Measurements from ENCODE around the gene CNOT8. TPM values are rescaled to one million over a fixed set of nuclear protein-coding genes. Genes with fewer than 3 reads are reported as not detected.

Gene CNOT8
- total RNA-seq, 1 experiment from 2014 or later, result 72.3 TPM

DNA sequence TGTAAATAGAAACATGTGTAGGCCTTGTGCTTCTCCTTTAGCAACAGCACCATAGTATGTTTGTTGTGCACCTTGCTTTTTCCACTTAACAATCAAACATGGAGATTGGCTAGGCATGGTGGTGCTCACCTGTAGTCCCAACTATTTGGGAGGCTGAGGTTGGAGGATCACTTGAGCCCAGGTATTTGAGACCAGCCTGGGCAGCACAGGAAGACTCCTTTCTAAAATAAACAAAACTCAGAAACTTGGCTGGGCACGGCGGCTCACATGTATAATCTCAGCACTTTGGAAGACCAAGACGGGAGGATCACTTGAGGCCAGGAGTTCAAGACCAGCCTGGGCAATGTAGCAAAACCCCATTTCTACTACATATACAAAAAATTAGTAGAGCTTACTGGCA is 7.1 kb upstream of the CNOT8 start:
- CTCF ChIA-PET, result no interaction called here
- intact Hi-C loops (cut with micrococcal nuclease; ENCODE audit: unreplicated experiment), result loop anchor here (10.0 kb wide), 1 partner anchor 407 kb away; the partner anchor contains the start of gene SAP30L
- H3K36me3 ChIP-seq (ENCODE audit: low read depth), result no peaks in the 10 kb centered on the region
- no peak for TF ChIP-seq EZH2 (IDR thresholded peaks at IDR 0.05; ENCODE audit: low read depth)
- H3K9me2 ChIP-seq (ENCODE audit: insufficient read depth), result no peaks in the 10 kb centered on the region
- no peaks in the 10 kb centered on the region for H3K79me2 ChIP-seq (ENCODE audit: low read depth)
- H3K4me2 ChIP-seq, result no peak overlapping the region
- H3K4me3 ChIP-seq, result no peak overlapping the region
- no peak overlapping the region for H3K27ac ChIP-seq
- H2AFZ ChIP-seq, result no peak overlapping the region
- no peaks in the 10 kb centered on the region for H3K9me3 ChIP-seq (ENCODE audit: insufficient read depth, low read depth)
- no peaks in the 10 kb centered on the region for H3K4me1 ChIP-seq (replicated peaks; ENCODE audit: insufficient read depth)
- POLR2A ChIA-PET (ENCODE audit: unreplicated experiment), result no interaction called here
- BruUV-seq (replicated peaks), result no TSS peak
- no peak for DNase-seq
- H3F3A ChIP-seq (ENCODE audit: insufficient read depth, low read depth), result peaks cover 4% of the 10 kb centered on the region; the same call in 1 of the 2 replicates
- H4K20me1 ChIP-seq (ENCODE audit: insufficient read depth), result no peaks in the 10 kb centered on the region
- H3K27me3 ChIP-seq (ENCODE audit: insufficient read depth, low read depth), result no peaks in the 10 kb centered on the region

GRCh38 chr5:154857530-154858296 is 714 bp upstream of the CNOT8 start:
- no TSS peak for BruUV-seq (replicated peaks)
- Histone ChIP-seq H3K36me3 (ENCODE audit: low read depth) (peaks cover 5% of the 10 kb centered on the region; the same call in 1 of the 2 replicates), H4K20me1 (ENCODE audit: insufficient read depth) (peaks cover 21% of the 10 kb centered on the region; the same call in 1 of the 2 replicates), H3K4me1 (replicated peaks; ENCODE audit: insufficient read depth) (peaks cover 24% of the 10 kb centered on the region), H3K79me2 (ENCODE audit: low read depth) (peaks cover 43% of the 10 kb centered on the region), H3K4me3 (peak overlapping the region; percentile 88), H3K9me3 (ENCODE audit: insufficient read depth, low read depth) (no peaks in the 10 kb centered on the region), H2AFZ (peak overlapping the region; percentile 96), H3K27me3 (ENCODE audit: insufficient read depth, low read depth) (no peaks in the 10 kb centered on the region), H3K9me2 (ENCODE audit: insufficient read depth) (no peaks in the 10 kb centered on the region), H3K27ac (peak overlapping the region; percentile 84), H3F3A (ENCODE audit: insufficient read depth, low read depth) (peaks cover 32% of the 10 kb centered on the region), H3K4me2 (peak overlapping the region; percentile 93)
- ChIA-PET CTCF (no interaction called here), POLR2A (ENCODE audit: unreplicated experiment) (interaction anchor here (0.6 to 2.1 kb wide), 3 partner anchors 28 to 144 kb away, joined by 4 to 16 read pairs (median 4); partner anchors contain the start of gene GEMIN5)
- peak; percentile 88 to 94 for DNase-seq
- intact Hi-C loops (cut with micrococcal nuclease; ENCODE audit: unreplicated experiment), result loop anchor here (1.0 to 10.0 kb wide), 5 partner anchors 22 to 413 kb away; partner anchors contain the start of genes LARP1 and SAP30L
- TF ChIP-seq CTCF (conservative IDR thresholded peaks at IDR 0.05), result no peak
- TF ChIP-seq EZH2 (IDR thresholded peaks at IDR 0.05; ENCODE audit: low read depth), result no peak

GRCh38 chr5:154858972-154859871 is 795 bp downstream of the CNOT8 start:
- DNase-seq, result no peak
- TF ChIP-seq CTCF (conservative IDR thresholded peaks at IDR 0.05) (no peak), EZH2 (IDR thresholded peaks at IDR 0.05; ENCODE audit: low read depth) (no peak)
- intact Hi-C loops (cut with micrococcal nuclease; ENCODE audit: unreplicated experiment), result loop anchor here (1.0 to 10.0 kb wide), 3 partner anchors 24 to 414 kb away; partner anchors contain the start of genes LARP1 and SAP30L
- Histone ChIP-seq H3F3A (ENCODE audit: insufficient read depth, low read depth) (peaks cover 32% of the 10 kb centered on the region), H3K4me2 (peak overlapping the region; percentile 93), H3K36me3 (ENCODE audit: low read depth) (peaks cover 14% of the 10 kb centered on the region), H3K79me2 (ENCODE audit: low read depth) (peaks cover 56% of the 10 kb centered on the region), H3K9me3 (ENCODE audit: insufficient read depth, low read depth) (no peaks in the 10 kb centered on the region), H3K9me2 (ENCODE audit: insufficient read depth) (no peaks in the 10 kb centered on the region), H3K27ac (peak overlapping the region; percentile 84), H2AFZ (peak overlapping the region; percentile 96), H3K27me3 (ENCODE audit: insufficient read depth, low read depth) (no peaks in the 10 kb centered on the region), H4K20me1 (ENCODE audit: insufficient read depth) (peaks cover 27% of the 10 kb centered on the region; the same call in 1 of the 2 replicates), H3K4me3 (peak overlapping the region; percentile 88), H3K4me1 (replicated peaks; ENCODE audit: insufficient read depth) (peaks cover 24% of the 10 kb centered on the region)
- ChIA-PET POLR2A (ENCODE audit: unreplicated experiment) (interaction anchor here (0.6 to 2.1 kb wide), 7 partner anchors 30 to 250 kb away, joined by 3 to 16 read pairs (median 3); no protein-coding TSS in a partner anchor), CTCF (interaction anchor here (0.6 kb wide), 1 partner anchor 46 kb away, joined by 3 read pairs; no protein-coding TSS in a partner anchor)
- TSS peak; percentile 55 for BruUV-seq (replicated peaks)
